GM18526 (cell line): ENCODE measurements around the gene TSC22D2.

Source experiments
- POLR2A ChIP-seq: IDR thresholded peaks from 3 replicates; pipeline ENCODE4 v1.6.1; 2011; ENCODE audit not compliant: insufficient read length; ENCODE audit errors: extremely low read depth

TSC22D2 gene

GRCh38 chr3:150408221-150409124, at the start of gene TSC22D2:
Gene TSC22D2 (plus strand): TSS chr3:150408298. CDS start chr3:150409351, 1,053 bp downstream.
- TF ChIP-seq POLR2A, result peak; percentile 83

DNA sequence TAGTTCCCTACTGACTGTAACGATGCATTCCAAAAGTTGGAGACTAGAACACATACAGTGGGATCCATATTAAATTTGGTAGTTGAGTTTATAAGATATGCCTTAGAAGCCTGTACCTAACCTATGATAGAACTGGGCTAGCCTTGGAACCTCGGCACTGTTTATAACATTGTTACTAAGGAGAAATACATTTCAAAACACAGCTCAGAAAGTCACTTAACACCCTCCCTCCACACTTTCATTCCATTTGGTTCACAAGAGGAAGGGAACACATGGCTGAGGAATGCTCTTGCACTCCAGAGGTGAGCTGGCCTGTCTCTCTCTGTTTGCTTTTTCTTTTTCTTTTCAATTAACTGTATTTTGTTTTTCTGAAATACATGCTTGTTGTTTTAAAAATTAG, 48.7 kb upstream of the TSC22D2 start:
- no peak for TF ChIP-seq POLR2A

- TF ChIP-seq POLR2A, result no peak
Measured at GRCh38 chr3:150360966-150361365, 47.1 kb upstream of the TSC22D2 start.

DNA sequence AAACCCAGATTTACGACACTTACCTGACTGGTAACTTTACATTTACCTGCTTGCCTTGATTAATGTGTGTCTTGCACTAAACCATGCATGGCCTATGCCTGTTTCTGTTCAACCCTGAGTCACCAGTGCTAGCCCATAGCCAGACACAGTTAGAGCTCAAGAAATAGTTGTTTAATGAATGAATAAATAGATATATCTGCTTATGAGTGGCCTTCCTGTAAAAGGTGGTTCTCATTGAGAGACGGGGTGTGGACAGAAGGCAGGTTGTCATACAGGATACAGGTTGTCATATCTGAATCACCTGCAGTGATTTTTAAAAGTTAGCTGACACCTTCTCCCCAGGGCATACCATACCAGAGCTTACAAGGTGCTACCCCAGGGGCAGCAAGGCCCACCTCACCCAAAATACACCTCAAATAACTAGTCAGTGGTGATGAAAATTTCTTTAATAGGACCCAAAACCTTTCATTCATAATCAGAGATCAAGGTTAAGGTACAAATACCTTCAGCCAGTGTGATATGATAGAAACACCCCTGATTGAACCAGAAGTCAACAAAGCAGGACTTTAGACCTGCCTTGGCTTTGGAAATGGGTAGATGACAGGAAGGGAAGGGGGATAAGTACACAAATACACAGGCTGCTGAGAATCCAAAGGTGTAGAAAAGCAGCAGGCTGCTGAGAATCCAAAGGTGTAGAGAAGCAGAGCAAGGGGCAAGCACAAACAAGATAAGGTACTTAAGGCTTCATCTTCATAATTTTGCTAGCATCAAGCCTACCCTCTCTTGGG, 45.4 kb upstream of the TSC22D2 start:
- no peak for TF ChIP-seq POLR2A

DNA sequence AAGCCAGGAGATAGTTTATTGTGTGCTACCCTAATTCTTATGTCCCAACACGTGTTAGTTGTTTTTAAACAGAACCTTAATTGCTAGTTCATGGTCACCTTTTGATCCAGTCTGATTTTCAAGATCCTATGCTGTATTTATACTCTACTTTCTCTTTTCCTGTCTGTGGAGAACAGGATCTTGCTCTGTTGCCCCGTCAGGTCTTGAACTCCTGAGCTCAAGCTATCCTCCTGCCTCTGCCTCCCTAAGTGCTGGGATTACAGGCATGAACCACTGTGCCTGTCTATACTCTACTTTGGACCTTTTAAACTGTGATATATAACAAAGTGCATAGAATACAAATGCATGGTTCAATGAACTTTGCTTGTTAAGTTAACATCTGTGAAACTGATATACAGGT, 44.7 kb upstream of the TSC22D2 start:
- no peak for TF ChIP-seq POLR2A

DNA sequence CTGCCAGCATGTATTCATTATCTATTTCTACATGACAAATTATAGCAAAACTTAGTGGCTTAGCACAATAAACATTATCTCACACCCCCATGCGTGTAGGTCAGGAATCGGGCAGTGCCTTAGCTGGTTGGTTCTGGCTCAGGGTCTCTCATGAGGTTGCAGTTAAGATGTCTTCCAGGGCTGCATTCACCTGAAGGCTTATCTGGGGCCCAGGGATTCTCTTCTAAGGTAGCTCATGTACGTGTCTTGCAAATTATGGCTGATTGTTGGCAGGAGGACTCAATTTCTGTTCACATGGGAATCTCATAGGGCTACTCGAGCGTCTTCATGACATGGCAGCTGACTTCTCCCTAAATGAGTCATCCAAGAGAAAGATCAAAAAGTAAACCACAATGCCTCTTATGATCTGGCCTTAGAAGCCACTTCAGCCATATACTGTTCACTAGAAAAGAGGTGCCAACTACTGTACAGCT, 42.9 kb upstream of the TSC22D2 start:
- no peak for TF ChIP-seq POLR2A

DNA sequence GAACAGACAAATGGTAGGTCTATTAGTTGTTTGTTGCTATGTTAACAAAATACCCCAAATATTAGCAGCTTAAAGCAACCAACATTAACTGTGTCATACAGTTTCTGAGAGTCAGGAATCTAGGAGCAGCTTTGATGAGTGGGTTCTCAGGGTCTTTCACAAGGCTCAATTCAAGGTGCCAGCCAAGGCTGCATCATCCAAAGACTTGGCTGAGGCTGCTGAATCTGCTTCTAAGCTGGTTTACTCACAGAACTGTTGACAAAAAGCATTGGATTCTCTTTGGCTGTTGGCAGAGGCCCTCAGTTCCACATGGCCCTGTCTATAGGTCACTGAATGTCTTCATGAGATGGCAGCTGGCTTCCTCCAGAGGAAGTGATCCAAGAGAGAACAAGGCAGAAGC, 40.3 kb upstream of the TSC22D2 start:
- TF ChIP-seq POLR2A, result no peak

GRCh38 chr3:150370122-150370602, 37.9 kb upstream of the TSC22D2 start:
- TF ChIP-seq POLR2A, result no peak

- no peak for TF ChIP-seq POLR2A
Measured at GRCh38 chr3:150370999-150371398, 37.1 kb upstream of the TSC22D2 start.

GRCh38 chr3:150371741-150372254, 36.3 kb upstream of the TSC22D2 start:
- TF ChIP-seq POLR2A, result no peak

DNA sequence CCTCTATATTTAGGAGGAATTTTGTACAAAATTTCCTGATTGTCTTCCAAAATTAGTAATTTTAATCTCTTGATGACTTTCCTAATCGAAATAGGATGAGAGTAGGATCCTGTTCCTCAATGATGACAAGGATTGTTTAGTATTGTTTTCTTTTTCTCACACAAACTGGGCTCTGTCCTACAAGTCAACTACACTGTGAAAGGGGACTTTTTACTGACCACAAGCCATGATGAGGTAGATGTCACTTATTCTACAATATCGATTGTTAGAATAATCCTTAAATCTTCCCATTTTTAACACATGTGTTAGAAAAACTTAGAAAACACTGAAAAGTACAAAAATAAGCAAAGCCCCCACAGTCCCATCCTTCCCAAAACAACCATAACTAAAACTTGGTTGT, 35.8 kb upstream of the TSC22D2 start:
- TF ChIP-seq POLR2A, result no peak

DNA sequence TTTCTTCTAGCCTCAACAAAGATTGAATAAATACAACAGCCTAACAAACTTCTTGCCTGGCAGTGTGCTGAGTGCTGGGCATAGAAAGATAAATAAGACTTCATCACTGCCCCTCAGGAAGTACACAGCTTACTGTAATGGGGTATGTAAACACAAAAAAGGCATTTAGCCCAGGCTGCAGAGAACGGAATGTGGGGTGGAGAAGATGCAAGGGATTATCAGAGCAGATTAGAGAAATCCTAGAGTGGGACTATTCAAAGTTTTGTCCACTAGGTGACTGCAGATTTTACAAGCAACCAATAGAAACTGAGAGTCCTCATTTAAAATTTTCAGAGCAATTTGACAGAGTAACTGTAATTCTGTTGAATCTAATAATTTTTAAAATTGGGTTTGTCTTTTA, 35.4 kb upstream of the TSC22D2 start:
- TF ChIP-seq POLR2A, result no peak

GRCh38 chr3:150373234-150373875, 34.7 kb upstream of the TSC22D2 start:
- no peak for TF ChIP-seq POLR2A

DNA sequence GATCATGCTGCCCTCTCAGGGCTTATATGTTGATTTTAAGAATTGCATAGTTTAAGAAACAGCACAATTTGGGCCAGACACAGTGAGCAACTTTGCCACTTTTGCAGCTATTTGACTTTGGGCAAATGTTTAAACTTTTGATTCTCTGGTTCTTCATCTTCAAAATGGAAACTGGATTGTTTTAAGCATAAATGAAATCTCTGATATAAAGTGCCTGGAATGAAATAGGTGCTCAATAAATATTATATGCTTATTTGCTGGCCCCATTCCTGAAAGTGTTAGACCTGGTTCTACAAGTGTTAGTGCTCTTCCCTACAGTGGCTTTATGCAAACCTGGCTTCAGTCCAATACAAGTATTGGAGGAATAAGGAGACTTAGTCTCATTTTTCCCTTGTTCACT, 33.1 kb upstream of the TSC22D2 start:
- no peak for TF ChIP-seq POLR2A
